ENCODE measurements around the gene CADM2. TPM values are rescaled to one million over a fixed set of nuclear protein-coding genes. Genes with fewer than 3 reads are reported as not detected.

Gene CADM2
- polyA plus RNA-seq, 1 donor from 2014 or later = 4.5 TPM

DNA sequence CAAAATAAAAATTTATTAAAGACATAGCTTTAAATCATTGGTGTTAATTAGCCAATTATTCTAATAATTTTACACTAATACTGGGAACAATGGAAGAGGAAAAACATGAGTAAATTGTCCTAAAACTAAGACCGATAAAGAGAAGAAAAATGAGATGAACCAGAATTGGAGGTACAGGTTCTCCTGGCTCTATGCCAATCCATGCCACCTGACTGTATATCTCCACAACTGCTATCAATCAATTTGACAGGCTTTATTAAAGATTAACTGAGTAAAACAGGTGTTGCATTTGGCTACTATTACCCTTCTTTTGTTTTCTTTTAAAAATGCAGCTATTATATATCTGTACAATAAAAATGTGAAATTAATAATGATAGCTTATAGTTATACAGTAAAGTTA is 850.0 kb downstream of the CADM2 start:
- no peaks in the 10 kb centered on the region for H3K79me2 ChIP-seq (replicated peaks; ENCODE audit: insufficient read depth, low read length)
- H3K27ac ChIP-seq (ENCODE audit: low read length) = no peak overlapping the region
- no peaks in the 10 kb centered on the region for H3K36me3 ChIP-seq (ENCODE audit: insufficient read depth, low read length)
- H3K9me2 ChIP-seq (ENCODE audit: insufficient read depth, low read length) = no peaks in the 10 kb centered on the region
- H2AFZ ChIP-seq (ENCODE audit: low read depth, low read length) = no peak overlapping the region
- no peak overlapping the region for H3K9ac ChIP-seq (ENCODE audit: low read length)
- H3K4me2 ChIP-seq (ENCODE audit: low read length) = no peak overlapping the region
- H3K9me3 ChIP-seq (ENCODE audit: low read length) = no peaks in the 10 kb centered on the region
- no peak for TF ChIP-seq SMC3 (conservative IDR thresholded peaks at IDR 0.05; ENCODE audit: poor library complexity)
- TF ChIP-seq RAD21 (conservative IDR thresholded peaks at IDR 0.05) = no peak
- TF ChIP-seq POLR2AphosphoS5 (IDR thresholded peaks at IDR 0.05) = no peak
- TF ChIP-seq CTCF (IDR thresholded peaks at IDR 0.05; ENCODE audit: poor library complexity, severe bottlenecking) = no peak
- TF ChIP-seq MXI1 (conservative IDR thresholded peaks at IDR 0.05; ENCODE audit: poor library complexity, severe bottlenecking) = no peak
- H4K20me1 ChIP-seq (ENCODE audit: insufficient read depth) = no peaks in the 10 kb centered on the region
- H3K4me3 ChIP-seq (ENCODE audit: low read length) = no peak overlapping the region
- no peaks in the 10 kb centered on the region for H3F3A ChIP-seq (ENCODE audit: insufficient read depth, low read length, poor library complexity, severe bottlenecking)
- H3K27me3 ChIP-seq (ENCODE audit: insufficient read depth, low read depth, low read length) = no peaks in the 10 kb centered on the region

GRCh38 chr3:85821130-85821756 is 862.5 kb downstream of the CADM2 start:
- no peak overlapping the region for H3K4me2 ChIP-seq (ENCODE audit: low read length)
- H3K9me2 ChIP-seq (ENCODE audit: insufficient read depth, low read length) = no peaks in the 10 kb centered on the region
- H3K4me3 ChIP-seq (ENCODE audit: low read length) = no peak overlapping the region
- H3K36me3 ChIP-seq (ENCODE audit: insufficient read depth, low read length) = no peaks in the 10 kb centered on the region
- H4K20me1 ChIP-seq (ENCODE audit: insufficient read depth) = no peaks in the 10 kb centered on the region
- H3K27ac ChIP-seq (ENCODE audit: low read length) = no peak overlapping the region
- no peak overlapping the region for H2AFZ ChIP-seq (ENCODE audit: low read depth, low read length)
- H3F3A ChIP-seq (ENCODE audit: insufficient read depth, low read length, poor library complexity, severe bottlenecking) = no peaks in the 10 kb centered on the region
- no peak overlapping the region for H3K9ac ChIP-seq (ENCODE audit: low read length)
- no peaks in the 10 kb centered on the region for H3K27me3 ChIP-seq (ENCODE audit: insufficient read depth, low read depth, low read length)
- H3K79me2 ChIP-seq (replicated peaks; ENCODE audit: insufficient read depth, low read length) = no peaks in the 10 kb centered on the region
- no peaks in the 10 kb centered on the region for H3K9me3 ChIP-seq (ENCODE audit: low read length)
- TF ChIP-seq MXI1 (conservative IDR thresholded peaks at IDR 0.05; ENCODE audit: poor library complexity, severe bottlenecking) (no peak), RAD21 (conservative IDR thresholded peaks at IDR 0.05) (peak; percentile 42), TAF1 (IDR thresholded peaks at IDR 0.05; ENCODE audit: low read depth) (no peak), EP300 (conservative IDR thresholded peaks at IDR 0.05; ENCODE audit: poor library complexity, severe bottlenecking) (no peak), SMC3 (conservative IDR thresholded peaks at IDR 0.05; ENCODE audit: poor library complexity) (peak; percentile 61), CTCF (IDR thresholded peaks at IDR 0.05; ENCODE audit: poor library complexity, severe bottlenecking) (peak; percentile 47), EZH2 (IDR thresholded peaks at IDR 0.05; ENCODE audit: borderline replicate concordance, insufficient read depth, low read length, poor library complexity, severe bottlenecking) (no peak)
- TF ChIP-seq, protein P1, sequence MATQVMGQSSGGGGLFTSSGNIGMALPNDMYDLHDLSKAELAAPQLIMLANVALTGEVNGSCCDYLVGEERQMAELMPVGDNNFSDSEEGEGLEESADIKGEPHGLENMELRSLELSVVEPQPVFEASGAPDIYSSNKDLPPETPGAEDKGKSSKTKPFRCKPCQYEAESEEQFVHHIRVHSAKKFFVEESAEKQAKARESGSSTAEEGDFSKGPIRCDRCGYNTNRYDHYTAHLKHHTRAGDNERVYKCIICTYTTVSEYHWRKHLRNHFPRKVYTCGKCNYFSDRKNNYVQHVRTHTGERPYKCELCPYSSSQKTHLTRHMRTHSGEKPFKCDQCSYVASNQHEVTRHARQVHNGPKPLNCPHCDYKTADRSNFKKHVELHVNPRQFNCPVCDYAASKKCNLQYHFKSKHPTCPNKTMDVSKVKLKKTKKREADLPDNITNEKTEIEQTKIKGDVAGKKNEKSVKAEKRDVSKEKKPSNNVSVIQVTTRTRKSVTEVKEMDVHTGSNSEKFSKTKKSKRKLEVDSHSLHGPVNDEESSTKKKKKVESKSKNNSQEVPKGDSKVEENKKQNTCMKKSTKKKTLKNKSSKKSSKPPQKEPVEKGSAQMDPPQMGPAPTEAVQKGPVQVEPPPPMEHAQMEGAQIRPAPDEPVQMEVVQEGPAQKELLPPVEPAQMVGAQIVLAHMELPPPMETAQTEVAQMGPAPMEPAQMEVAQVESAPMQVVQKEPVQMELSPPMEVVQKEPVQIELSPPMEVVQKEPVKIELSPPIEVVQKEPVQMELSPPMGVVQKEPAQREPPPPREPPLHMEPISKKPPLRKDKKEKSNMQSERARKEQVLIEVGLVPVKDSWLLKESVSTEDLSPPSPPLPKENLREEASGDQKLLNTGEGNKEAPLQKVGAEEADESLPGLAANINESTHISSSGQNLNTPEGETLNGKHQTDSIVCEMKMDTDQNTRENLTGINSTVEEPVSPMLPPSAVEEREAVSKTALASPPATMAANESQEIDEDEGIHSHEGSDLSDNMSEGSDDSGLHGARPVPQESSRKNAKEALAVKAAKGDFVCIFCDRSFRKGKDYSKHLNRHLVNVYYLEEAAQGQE (IDR thresholded peaks at IDR 0.05; ENCODE audit: borderline replicate concordance) = no peak

Measured in neural cell (in vitro differentiated cells).